Measurements from ENCODE around the gene GGTA1.
"Not testable (repeated sequence)": the region's sequence is repeated elsewhere in the genome, so short reads cannot be mapped to it uniquely, and the experiment has no call there.

DNA sequence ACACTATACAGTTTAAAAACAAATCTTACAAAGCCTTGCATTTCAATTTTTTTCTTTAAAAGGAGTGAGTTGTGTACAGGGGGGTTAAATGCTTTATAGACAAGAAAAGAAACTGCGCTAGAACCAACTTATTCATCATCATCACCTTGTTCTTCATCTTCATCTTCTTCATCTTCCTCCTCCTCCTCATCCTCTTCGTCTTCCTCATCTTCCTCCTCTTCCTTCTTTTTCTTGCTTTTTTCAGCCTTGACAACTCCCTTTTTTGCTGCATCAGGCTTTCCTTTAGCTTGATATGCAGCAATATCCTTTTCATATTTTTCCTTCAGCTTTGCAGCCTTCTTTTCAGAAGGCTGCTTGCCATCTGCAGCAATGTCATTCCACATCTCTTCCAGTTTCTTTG lies 20.0 kb upstream of the GGTA1 start:
- TF ChIP-seq POLR2AphosphoS5 (IDR thresholded peaks at IDR 0.05); EP300 (conservative IDR thresholded peaks at IDR 0.05; ENCODE audit: poor library complexity, severe bottlenecking): not testable (repeated sequence)

Data from neural cell (in vitro differentiated cells).